Neural progenitor cell (in vitro differentiated cells): ENCODE data around the gene EDN2. TPM values are rescaled to one million over a fixed set of nuclear protein-coding genes. Genes with fewer than 3 reads are reported as not detected.

Experiments used
- DNase-seq: peaks from one replicate; pipeline ENCODE4 v3.0.0-alpha.2; 2016; ENCODE audit warnings: low spot score
- H2AFZ ChIP-seq: fragments of 200-600 bp; sonication (generic); replicated peaks from 2 replicates; pipeline ENCODE4 v1.6.1; 2016; ENCODE audit warnings: antibody characterized with exemption
- H3F3A ChIP-seq: fragments of 200-600 bp; sonication (generic); 2 replicates; pipeline ENCODE4 v1.6.1; 2016; ENCODE audit warnings: antibody characterized with exemption, low read depth
- H3K27ac ChIP-seq: fragments of 200-600 bp; sonication (generic); 2 replicates; pipeline ENCODE4 v1.5.1; 2016; ENCODE audit warnings: mild to moderate bottlenecking
- H3K27me3 ChIP-seq: fragments of 200-600 bp; sonication (generic); 2 replicates; pipeline ENCODE4 v1.6.1; 2016; ENCODE audit warnings: mild to moderate bottlenecking, moderate library complexity
- H3K36me3 ChIP-seq: fragments of 200-600 bp; sonication (generic); 2 replicates; pipeline ENCODE4 v1.5.1; 2016
- H3K4me1 ChIP-seq: fragments of 200-600 bp; sonication (generic); 2 replicates; pipeline ENCODE4 v1.6.1; 2016; ENCODE audit warnings: mixed run types
- H3K4me2 ChIP-seq: fragments of 200-600 bp; sonication (generic); 2 replicates; pipeline ENCODE4 v1.6.1; 2016
- H3K4me3 ChIP-seq: fragments of 200-600 bp; sonication (generic); 2 replicates; pipeline ENCODE4 v1.5.1; 2016
- H3K79me2 ChIP-seq: fragments of 200-600 bp; sonication (generic); 2 replicates; pipeline ENCODE4 v1.6.1; 2016; ENCODE audit warnings: low read depth
- H3K9ac ChIP-seq: fragments of 200-600 bp; sonication (generic); 2 replicates; pipeline ENCODE4 v1.6.1; 2016
- H3K9me3 ChIP-seq: fragments of 200-600 bp; sonication (generic); 2 replicates; pipeline ENCODE4 v1.5.1; 2016; ENCODE audit warnings: low read depth
- H4K20me1 ChIP-seq: fragments of 200-600 bp; sonication (generic); 2 replicates; pipeline ENCODE4 v1.6.1; 2016; ENCODE audit warnings: low read depth
- H3K27ac Mint-ChIP-seq: 3 replicates; pipeline ENCODE4 v1.8.0; 2021; ENCODE audit warnings: mixed read lengths
- H3K27me3 Mint-ChIP-seq: 2 replicates; pipeline ENCODE4 v1.8.0; 2022; ENCODE audit warnings: low read depth, mild to moderate bottlenecking, inconsistent platforms, moderate library complexity, mixed read lengths; ENCODE audit not compliant: insufficient read depth
- H3K36me3 Mint-ChIP-seq: 3 replicates; pipeline ENCODE4 v1.8.0; 2021; ENCODE audit warnings: mixed read lengths
- H3K4me1 Mint-ChIP-seq: 3 replicates; pipeline ENCODE4 v1.8.0; 2021; ENCODE audit warnings: mixed read lengths
- H3K4me3 Mint-ChIP-seq: 3 replicates; pipeline ENCODE4 v1.8.0; 2021; ENCODE audit warnings: mild to moderate bottlenecking, moderate library complexity, mixed read lengths
- H3K9me3 Mint-ChIP-seq: 3 replicates; pipeline ENCODE4 v1.8.0; 2020; ENCODE audit warnings: mixed read lengths
- EZH2 ChIP-seq: fragments of 200-600 bp; sonication (generic); IDR thresholded peaks from 2 replicates; pipeline ENCODE4 v1.6.1; 2017; ENCODE audit warnings: antibody characterized with exemption, mild to moderate bottlenecking, moderate library complexity
- EZH2phosphoT487 ChIP-seq: fragments of 200-600 bp; sonication (generic); IDR thresholded peaks from 2 replicates; pipeline ENCODE4 v1.6.1; 2017; ENCODE audit warnings: antibody characterized with exemption
- total RNA-seq: library from RNA; depleted of rRNA; stranded (reverse); fragments of >200 nt; gene quantifications from 2 replicates; pipeline ENCODE4 v1.2.3, GENCODE V29; 2015; ENCODE audit warnings: low replicate concordance
- TF ChIP-seq, protein P1 (sequence below): fragments of 200-600 bp; sonication (generic); IDR thresholded peaks from 2 replicates; pipeline ENCODE4 v1.5.1; 2017; ENCODE audit warnings: antibody characterized with exemption, mild to moderate bottlenecking

EDN2 gene
- total RNA-seq, 1 donor from 2014 or later: not detected

DNA sequence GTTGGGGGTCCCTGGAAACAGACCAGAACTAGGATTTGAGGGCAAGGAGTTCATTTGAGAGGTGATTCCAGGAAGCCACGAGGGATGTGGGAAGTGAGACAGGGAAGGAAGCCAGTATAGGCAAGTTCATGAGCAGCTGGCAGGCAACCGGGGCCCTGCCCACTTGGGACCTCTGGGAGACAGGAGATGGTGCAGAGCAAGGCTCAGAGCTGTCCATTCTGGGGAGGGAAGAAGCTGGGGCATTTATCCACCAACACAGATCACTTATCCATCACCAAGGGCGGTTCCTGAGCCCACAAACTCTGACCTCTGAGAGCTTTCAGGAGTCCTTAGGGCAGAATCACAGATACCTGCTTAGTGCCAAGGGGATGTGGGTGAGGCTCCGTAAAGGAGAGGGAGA lies 16.8 kb downstream of the EDN2 start:
- Mint-ChIP-seq H3K27me3 (peaks cover 2% of the 10 kb centered on the region), H3K4me3 (no peak overlapping the region), H3K4me1 (peaks cover 3% of the 10 kb centered on the region)

DNA sequence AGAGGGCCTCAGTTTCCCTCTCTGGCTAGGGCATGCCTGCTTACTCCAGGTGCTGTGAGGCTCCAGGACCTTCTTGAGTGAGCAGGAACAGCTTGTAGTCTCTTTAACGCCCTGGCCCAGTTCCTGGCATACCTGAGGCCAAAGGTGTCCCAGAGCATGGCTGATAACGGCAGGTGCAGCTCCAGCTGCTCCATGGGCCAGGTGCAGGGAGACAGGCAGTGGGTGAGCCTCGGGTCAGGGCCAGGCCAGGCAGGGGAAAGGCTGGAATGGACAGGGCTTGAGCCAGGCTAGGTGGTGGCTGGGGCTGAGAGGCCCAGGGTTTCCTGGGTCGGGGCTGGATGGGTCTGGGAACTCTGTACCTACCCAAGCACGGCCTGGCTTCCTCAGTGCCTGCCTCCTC lies 18.3 kb downstream of the EDN2 start:
- no peaks in the 10 kb centered on the region for H3K36me3 ChIP-seq
- no peaks in the 10 kb centered on the region for H3K4me1 ChIP-seq
- no peak overlapping the region for H3K9ac ChIP-seq
- H3K79me2 ChIP-seq: no peaks in the 10 kb centered on the region
- no peaks in the 10 kb centered on the region for H4K20me1 ChIP-seq
- H3K4me3 ChIP-seq: no peak overlapping the region
- H3K27me3 ChIP-seq: no peaks in the 10 kb centered on the region
- no peak for DNase-seq
- H3K27ac ChIP-seq: no peak overlapping the region
- H3K4me3 Mint-ChIP-seq: no peak overlapping the region
- no peaks in the 10 kb centered on the region for H3K36me3 Mint-ChIP-seq
- H3F3A ChIP-seq: no peaks in the 10 kb centered on the region
- H3K9me3 Mint-ChIP-seq: no peaks in the 10 kb centered on the region
- H3K27me3 Mint-ChIP-seq: peaks cover 2% of the 10 kb centered on the region
- TF ChIP-seq, protein P1, sequence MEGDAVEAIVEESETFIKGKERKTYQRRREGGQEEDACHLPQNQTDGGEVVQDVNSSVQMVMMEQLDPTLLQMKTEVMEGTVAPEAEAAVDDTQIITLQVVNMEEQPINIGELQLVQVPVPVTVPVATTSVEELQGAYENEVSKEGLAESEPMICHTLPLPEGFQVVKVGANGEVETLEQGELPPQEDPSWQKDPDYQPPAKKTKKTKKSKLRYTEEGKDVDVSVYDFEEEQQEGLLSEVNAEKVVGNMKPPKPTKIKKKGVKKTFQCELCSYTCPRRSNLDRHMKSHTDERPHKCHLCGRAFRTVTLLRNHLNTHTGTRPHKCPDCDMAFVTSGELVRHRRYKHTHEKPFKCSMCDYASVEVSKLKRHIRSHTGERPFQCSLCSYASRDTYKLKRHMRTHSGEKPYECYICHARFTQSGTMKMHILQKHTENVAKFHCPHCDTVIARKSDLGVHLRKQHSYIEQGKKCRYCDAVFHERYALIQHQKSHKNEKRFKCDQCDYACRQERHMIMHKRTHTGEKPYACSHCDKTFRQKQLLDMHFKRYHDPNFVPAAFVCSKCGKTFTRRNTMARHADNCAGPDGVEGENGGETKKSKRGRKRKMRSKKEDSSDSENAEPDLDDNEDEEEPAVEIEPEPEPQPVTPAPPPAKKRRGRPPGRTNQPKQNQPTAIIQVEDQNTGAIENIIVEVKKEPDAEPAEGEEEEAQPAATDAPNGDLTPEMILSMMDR: no peak
- no peak for TF ChIP-seq EZH2
- no peak for TF ChIP-seq EZH2phosphoT487
- H3K9me3 ChIP-seq: no peaks in the 10 kb centered on the region
- no peak overlapping the region for H3K27ac Mint-ChIP-seq
- H3K4me1 Mint-ChIP-seq: peaks cover 3% of the 10 kb centered on the region
- H2AFZ ChIP-seq: no peak overlapping the region
- no peak overlapping the region for H3K4me2 ChIP-seq

More for the DNA sequence above, 16.8 kb downstream of the EDN2 start:
- Histone ChIP-seq H3K4me3 (no peak overlapping the region), H3K4me1 (no peaks in the 10 kb centered on the region), H3K9me3 (no peaks in the 10 kb centered on the region), H3K4me2 (no peak overlapping the region), H3K36me3 (no peaks in the 10 kb centered on the region), H3K27ac (no peak overlapping the region), H3F3A (no peaks in the 10 kb centered on the region), H2AFZ (no peak overlapping the region), H3K79me2 (no peaks in the 10 kb centered on the region), H4K20me1 (no peaks in the 10 kb centered on the region), H3K9ac (no peak overlapping the region), H3K27me3 (no peaks in the 10 kb centered on the region)
- no peaks in the 10 kb centered on the region for H3K9me3 Mint-ChIP-seq
- TF ChIP-seq, protein P1: no peak
- TF ChIP-seq EZH2 (no peak), EZH2phosphoT487 (no peak)
- no peak for DNase-seq
- H3K27ac Mint-ChIP-seq: no peak overlapping the region
- no peaks in the 10 kb centered on the region for H3K36me3 Mint-ChIP-seq

DNA sequence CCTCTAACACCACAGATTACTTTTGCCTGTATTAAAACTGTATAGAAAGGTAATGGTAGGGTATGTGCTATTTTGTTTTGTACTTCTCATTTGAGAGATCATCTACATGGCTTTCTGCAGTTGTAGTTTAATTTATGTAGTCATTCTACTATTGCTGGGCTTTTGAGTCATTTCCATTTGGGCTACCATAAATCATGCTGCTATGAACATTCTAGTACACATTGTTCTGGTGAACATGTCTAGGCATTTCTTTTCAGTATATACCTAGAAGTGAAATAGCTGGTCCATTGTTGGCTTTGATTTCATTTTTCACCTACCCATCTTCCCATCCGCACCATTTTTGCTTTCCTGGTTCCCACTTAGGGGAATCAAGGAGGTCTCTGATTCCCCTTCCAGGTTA lies 18.7 kb downstream of the EDN2 start:
- H3K4me3 Mint-ChIP-seq: no peak overlapping the region

More for the DNA sequence above, 18.7 kb downstream of the EDN2 start:
- Histone ChIP-seq H3K9ac (no peak overlapping the region), H3K36me3 (no peaks in the 10 kb centered on the region), H3K79me2 (no peaks in the 10 kb centered on the region), H3K4me2 (no peak overlapping the region), H3F3A (no peaks in the 10 kb centered on the region), H3K27me3 (no peaks in the 10 kb centered on the region), H3K9me3 (no peaks in the 10 kb centered on the region), H2AFZ (no peak overlapping the region), H3K4me1 (no peaks in the 10 kb centered on the region), H3K27ac (no peak overlapping the region), H4K20me1 (no peaks in the 10 kb centered on the region), H3K4me3 (no peak overlapping the region)
- H3K36me3 Mint-ChIP-seq: no peaks in the 10 kb centered on the region
- no peak for DNase-seq
- TF ChIP-seq, protein P1: no peak
- TF ChIP-seq EZH2phosphoT487: no peak
- no peak for TF ChIP-seq EZH2
- H3K27me3 Mint-ChIP-seq: peaks cover 2% of the 10 kb centered on the region
- no peaks in the 10 kb centered on the region for H3K9me3 Mint-ChIP-seq
- peaks cover 3% of the 10 kb centered on the region for H3K4me1 Mint-ChIP-seq
- H3K27ac Mint-ChIP-seq: no peak overlapping the region
